ENCODE data around the gene CLIC1. TPM values are rescaled to one million over a fixed set of nuclear protein-coding genes. Genes with fewer than 3 reads are reported as not detected.

CLIC1 gene
- total RNA-seq, 1 donor from 2014 or later: 590 TPM

- intact Hi-C loops (cut with micrococcal nuclease): loop anchor here (2.0 kb wide), 2 partner anchors 41 to 67 kb away; partner anchors contain the start of genes ABHD16A and DDAH2
These were observed 33.5 kb upstream of the CLIC1 start for GRCh38 chr6:31769684-31770371.

DNA sequence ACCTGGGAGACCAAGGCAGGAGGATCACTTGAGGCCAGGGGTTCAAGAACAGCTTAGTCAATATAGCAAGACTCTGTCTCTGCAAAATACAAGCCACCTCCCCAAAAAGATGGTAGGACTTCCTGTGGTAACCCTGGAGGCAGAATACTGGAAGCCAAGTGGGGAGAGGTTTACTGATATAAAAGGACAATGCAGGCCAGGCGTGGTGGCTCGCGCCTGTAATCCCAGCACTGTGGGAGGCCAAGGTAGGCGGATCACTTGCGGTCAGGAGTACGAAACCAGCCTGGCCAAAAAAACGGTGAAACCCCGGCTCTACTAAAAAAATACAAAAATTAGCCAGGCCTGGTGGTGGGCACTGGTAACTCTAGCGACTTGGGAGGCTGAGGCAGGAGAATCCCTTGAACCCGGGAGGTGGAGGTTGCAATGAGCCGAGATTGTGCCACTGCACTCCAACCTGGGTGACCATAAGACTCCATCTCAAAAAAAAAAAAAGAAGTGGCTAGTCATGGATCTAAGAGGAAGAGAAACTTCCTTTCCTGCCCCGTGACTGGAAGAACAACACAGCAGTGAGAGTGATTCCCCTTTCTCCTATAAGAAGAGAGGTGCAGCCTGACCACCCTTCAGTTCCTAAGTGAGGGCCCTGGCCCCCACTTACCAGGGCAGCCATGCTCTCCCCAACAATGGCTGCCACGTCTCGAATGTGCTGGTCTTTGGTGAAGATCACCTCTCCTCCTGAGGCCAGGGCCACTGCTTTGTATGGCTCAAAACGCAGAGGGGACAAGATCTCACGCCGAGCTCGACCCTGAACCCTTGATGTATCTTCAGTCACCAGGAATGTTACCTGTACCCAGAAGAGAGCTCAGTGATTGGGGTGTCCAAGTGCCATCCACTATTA is 32.3 kb upstream of the CLIC1 start:
- intact Hi-C loops (cut with micrococcal nuclease): loop anchor here (2.0 kb wide), 1 partner anchor 40 kb away; the partner anchor contains the start of gene DDAH2

- intact Hi-C loops (cut with micrococcal nuclease): no loop called here
These were observed 30.8 kb upstream of the CLIC1 start for GRCh38 chr6:31767096-31767645.

DNA sequence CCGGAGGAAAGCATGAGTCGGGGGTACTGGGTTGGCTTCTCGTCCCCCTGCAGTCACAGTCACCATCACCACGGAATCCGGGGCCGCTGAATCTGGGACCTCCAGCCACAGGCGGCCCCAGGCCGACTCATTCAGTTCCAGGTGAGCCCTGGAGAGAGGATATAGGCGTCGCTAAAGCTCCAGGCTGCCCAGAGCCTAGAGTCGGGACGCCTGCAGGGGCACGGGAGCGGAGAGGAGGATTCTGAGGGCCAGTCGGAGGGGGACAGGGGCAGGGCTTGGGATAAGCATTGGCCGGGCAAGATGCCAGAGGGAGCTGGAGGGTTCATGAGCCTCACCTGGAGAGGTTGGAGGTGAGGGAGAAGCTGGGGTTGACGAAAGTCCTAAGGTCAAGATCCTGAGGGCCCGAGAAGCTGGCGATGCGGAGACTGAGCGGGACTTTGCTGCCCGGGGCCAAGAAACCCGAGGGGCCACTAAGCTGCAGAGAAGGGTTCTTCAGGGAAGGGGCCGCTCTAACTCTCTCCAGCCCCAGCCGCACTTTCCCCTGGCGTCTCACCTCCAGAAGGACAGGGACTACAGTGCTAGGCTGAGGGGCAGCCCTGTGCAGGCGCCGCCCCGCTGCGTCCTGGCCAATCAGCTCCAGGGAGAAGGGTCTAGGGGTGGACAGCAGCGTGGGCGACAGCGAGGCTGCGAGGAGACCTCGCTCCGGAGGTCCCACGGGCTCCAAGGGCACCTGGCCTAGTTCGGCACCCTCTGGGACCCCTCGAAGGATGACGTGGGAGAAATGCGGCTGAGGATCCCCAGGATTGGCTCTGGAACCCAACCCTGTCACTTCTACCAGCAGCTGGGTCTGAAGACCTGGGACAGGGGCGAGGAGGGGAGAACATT is 29.8 kb upstream of the CLIC1 start:
- intact Hi-C loops (cut with micrococcal nuclease): no loop called here

GRCh38 chr6:31765559-31765909 is 29.2 kb upstream of the CLIC1 start:
- intact Hi-C loops (cut with micrococcal nuclease): no loop called here

- intact Hi-C loops (cut with micrococcal nuclease): no loop called here
These were observed 27.9 kb upstream of the CLIC1 start for GRCh38 chr6:31764198-31764597.

DNA sequence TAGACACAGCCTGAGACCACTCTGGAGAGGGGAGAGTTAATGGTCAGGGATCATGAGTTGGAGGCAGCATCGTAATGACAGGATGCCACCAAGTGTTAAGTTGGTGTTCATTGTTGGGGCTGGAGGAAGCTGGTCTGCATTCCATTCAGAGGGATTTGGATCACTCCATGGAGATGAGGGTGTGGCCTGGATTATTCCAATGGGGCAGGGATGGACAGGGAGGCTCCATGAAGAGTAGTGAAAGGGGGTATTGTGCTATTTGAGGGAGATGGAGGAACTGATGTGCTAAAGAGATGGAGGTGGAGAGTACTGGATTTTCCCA is 27.2 kb upstream of the CLIC1 start:
- intact Hi-C loops (cut with micrococcal nuclease): no loop called here

DNA sequence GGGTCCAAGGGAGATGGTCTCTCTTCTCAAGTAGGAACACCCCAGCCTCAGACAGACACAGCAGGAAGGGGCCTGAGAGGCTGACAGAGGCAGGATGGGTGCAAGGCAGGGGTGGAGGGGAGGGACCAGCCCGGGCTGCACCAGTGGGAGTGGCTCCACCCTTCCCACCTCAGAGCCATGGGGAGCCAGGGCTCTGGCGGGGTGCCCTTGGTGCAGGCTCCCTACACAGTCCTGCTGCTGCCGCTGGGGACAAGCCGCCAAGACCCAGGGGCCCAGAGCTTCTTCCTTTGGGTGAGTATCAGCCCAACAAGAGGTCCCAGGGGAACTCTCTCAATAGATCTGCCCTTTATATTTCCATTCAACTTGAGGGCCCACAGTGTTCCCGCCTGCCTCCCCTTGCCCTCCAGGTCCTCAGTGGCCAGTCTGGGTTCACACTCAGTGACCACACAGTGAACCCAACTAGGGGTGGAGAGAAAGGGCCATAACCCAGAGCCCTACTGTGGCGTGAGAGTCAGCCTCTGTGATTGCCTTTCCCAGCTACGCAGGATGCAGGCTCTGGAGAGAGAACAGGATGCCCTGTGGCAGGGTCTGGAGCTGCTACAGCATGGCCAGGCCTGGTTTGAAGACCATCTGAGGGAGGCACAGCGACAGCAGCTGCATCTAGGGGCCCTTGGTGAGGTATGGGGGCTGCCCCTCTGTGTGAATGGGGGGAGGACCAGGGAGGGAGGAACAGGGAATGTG is 26.7 kb upstream of the CLIC1 start:
- intact Hi-C loops (cut with micrococcal nuclease): no loop called here

DNA sequence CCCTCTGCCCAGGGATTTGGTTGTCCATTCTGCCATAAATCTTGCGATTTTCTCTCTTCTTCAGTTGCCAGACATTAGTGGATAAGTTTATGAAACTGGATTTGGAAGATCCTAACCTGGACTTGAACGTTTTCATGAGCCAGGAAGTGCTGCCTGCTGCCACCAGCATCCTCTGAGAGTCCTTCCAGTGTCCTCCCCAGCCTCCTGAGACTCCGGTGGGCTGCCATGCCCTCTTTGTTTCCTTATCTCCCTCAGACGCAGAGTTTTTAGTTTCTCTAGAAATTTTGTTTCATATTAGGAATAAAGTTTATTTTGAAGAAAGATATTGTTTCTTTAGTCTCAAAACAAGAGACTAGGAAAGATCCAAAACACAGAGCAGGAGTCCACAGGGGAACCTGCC is 26.0 kb upstream of the CLIC1 start, which contains the start of gene SAPCD1:
Gene SAPCD1 (plus strand): TSS at position 301 of the 400 bp plus-strand sequence. CDS start 399 bp downstream, outside the sequence.
- intact Hi-C loops (cut with micrococcal nuclease): no loop called here

- intact Hi-C loops (cut with micrococcal nuclease): no loop called here
These were observed 25.0 kb upstream of the CLIC1 start for GRCh38 chr6:31761343-31761742.

DNA sequence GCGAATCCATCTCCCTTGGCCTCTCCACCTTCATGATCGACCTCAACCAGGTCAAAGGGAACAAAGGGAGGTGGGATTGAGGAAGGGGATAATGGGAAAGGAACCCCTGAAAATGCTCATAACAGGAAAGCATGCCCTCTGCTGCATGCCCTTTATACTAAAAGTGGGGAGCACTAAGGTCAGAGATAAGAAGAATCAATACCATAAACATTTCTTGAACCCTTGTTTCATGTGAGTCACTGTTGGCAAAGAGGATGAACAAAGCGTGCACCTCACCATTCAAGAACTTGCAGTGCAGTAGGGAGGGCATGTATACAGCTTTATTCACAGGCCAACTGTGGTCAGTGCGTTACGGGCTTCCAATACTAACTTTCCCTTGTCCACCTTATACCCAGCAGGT is 24.5 kb upstream of the CLIC1 start:
- intact Hi-C loops (cut with micrococcal nuclease): no loop called here

- intact Hi-C loops (cut with micrococcal nuclease): no loop called here
These were observed 22.0 kb upstream of the CLIC1 start for GRCh38 chr6:31758281-31758680.

DNA sequence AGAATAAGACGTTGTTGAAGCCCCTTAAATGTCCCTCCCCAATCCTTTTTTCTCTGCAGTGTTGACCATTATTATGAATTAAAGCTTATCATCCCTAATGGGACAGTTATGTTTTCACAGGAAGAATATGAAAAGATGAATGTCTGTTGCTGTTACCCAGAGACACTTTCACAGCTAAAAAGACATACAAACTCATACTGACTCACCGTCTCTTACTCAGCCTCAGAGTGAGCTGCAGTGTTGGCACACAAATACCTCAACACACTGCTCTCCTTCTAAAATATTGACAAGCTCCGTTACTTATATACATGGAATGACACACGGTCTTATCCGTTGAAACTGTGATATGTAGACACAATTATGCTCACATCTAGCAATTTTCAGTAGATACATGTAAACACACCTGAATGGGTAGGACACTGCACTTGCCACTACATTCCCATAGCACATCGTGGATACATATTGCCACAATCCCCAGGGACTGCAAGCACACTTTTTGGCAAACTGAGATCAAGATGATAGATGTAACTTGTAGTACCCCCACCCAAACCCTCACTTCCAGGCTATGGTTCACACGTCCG is 16.5 kb upstream of the CLIC1 start:
- intact Hi-C loops (cut with micrococcal nuclease): no loop called here

- intact Hi-C loops (cut with micrococcal nuclease): no loop called here
These were observed 14.2 kb upstream of the CLIC1 start for GRCh38 chr6:31750411-31751022.

DNA sequence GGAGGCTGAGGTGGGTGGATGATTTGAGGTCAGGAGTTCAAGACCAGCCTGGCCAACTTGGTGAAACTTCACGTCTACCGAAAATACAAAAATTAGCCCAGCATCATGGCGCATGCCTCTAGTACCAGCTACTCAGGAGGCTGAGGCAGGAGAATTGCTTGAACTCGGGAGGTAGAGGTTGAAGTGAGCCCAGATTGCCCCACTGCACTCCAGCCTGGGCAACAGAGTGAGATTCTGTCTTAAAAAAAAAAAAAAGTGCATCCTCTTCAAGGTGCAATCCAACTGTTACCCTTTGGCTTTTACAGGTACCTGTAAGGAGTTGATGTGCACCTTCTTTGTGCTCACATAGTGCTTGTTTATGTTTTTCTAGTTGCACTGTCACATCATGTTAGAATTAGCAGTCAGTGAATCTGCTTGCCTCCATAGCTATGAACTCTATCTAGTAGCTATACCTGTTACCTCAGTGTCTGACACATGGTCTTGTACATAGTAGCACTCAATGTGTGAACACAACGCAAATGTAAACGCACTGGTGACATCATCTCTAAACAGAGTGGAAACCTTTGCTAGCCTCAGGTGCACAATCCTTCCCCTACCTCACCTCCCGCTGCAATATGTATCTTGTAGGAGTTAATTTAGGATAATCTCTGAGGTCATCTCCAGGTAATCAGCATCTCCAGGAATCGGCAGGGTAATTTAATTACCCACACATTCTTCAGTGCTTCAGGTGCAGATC is 13.1 kb upstream of the CLIC1 start:
- intact Hi-C loops (cut with micrococcal nuclease): no loop called here

DNA sequence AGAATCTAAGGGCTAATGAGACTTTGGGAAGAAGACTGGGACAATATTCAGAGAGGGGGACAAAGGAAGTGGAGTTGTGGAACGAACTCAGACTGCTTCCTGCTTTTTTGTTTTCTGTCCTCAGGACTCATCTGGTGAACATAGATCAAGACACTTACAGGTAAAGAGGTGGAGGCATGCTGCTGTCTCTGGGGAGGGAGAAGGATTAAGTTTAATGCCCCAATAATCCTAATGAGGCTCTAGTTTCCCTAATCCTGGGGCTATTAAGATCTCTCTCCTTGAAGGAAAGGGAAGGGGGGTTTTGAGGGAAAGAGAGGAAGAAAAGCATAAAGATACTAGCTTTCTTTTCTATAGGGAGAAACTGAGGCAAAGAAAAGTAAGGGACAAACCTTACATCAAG is 8.1 kb upstream of the CLIC1 start:
- intact Hi-C loops (cut with micrococcal nuclease): no loop called here

DNA sequence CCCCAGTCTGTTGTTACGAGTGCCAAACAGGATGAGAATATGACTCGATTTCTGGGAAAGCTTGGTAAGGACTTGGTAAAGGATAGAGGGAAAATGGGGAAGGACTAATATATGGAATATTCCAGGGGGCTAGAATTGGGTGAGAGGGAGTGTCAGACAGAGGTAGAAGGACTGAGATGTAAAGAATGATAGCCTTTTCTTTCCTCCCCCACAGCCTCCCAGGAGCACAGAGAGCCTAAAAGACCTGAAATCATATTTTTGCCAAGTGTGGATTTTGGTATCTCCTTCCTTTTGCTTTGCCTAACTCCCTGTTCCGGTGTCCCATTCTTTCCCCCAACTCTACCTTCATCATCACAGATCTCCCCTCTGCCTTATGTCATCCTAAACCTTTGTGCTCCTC is 6.6 kb upstream of the CLIC1 start:
- intact Hi-C loops (cut with micrococcal nuclease): no loop called here

DNA sequence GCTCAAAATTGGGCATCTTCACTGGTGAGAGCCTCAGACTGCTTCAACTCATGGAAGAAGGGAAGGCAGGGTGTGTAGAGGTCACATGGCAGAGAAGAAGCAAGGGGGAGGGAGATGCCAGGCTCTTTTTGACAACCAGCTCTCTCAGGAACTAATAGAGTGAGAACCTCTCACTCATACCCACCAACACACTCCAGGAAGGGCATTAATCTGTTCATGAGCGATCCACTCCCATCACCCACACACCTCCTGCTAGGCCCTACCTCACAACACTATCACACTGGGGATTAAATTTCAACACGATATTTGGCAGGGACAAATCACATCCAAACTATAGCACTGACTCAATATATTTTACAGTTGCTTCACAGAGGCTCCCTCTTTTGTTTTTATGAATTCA is 5.5 kb upstream of the CLIC1 start:
- intact Hi-C loops (cut with micrococcal nuclease): no loop called here
